ENCODE results near the gene TAF9. TPM values are rescaled to one million over a fixed set of nuclear protein-coding genes. Genes with fewer than 3 reads are reported as not detected.
A peak's percentile ranks its signal among the peaks of the same experiment; 100 is the strongest.
"Not testable (repeated sequence)": the region's sequence is repeated elsewhere in the genome, so short reads cannot be mapped to it uniquely, and the experiment has no call there.

The TAF9 gene
- total and polyA plus RNA-seq, 4 donors = 54.5 to 69.8 (median 66.9) TPM

- DNase-seq (ENCODE audit: low read depth in 4 of 6, low spot score in 6 of 6) = no peak
- Histone ChIP-seq H3K27me3 (ENCODE audit: control insufficient read depth, insufficient read depth, low read length) (no peaks in the 10 kb centered on the region), H3K9me3 (ENCODE audit: control insufficient read depth, insufficient read depth, low read length) (no peaks in the 10 kb centered on the region), H3K36me3 (ENCODE audit: control insufficient read depth, insufficient read depth, low read length) (peaks cover 6% of the 10 kb centered on the region), H3K27ac (ENCODE audit: low read depth, low read length) (no peak overlapping the region), H3K4me1 (ENCODE audit: control insufficient read depth, insufficient read depth, low read length) (peaks cover 3% of the 10 kb centered on the region), H3K4me3 (ENCODE audit: low read depth, low read length) (no peak overlapping the region)
- 100% methylated on average over 1 of the region's 4 CpGs for WGBS (ENCODE audit: insufficient coverage)
Measured at GRCh38 chr5:69374911-69375446, 5.7 kb upstream of the TAF9 start.

- Histone ChIP-seq H3K4me3 (ENCODE audit: low read depth, low read length) (no peak overlapping the region), H3K27ac (ENCODE audit: low read depth, low read length) (no peak overlapping the region), H3K9me3 (ENCODE audit: control insufficient read depth, insufficient read depth, low read length) (no peaks in the 10 kb centered on the region), H3K4me1 (ENCODE audit: control insufficient read depth, insufficient read depth, low read length) (peaks cover 8% of the 10 kb centered on the region), H3K27me3 (ENCODE audit: control insufficient read depth, insufficient read depth, low read length) (no peaks in the 10 kb centered on the region), H3K36me3 (ENCODE audit: control insufficient read depth, insufficient read depth, low read length) (peaks cover 3% of the 10 kb centered on the region)
- no CpG with 5 or more reads among the region's 5 CpGs for WGBS (ENCODE audit: insufficient coverage)
- no peak for DNase-seq (ENCODE audit: low read depth in 4 of 6, low spot score in 6 of 6)
Measured at GRCh38 chr5:69372394-69372793, 3.1 kb upstream of the TAF9 start.

GRCh38 chr5:69370335-69370734, 1.0 kb upstream of the TAF9 start:
- H3K9me3 ChIP-seq (ENCODE audit: control insufficient read depth, insufficient read depth, low read length); H3K27me3 ChIP-seq (ENCODE audit: control insufficient read depth, insufficient read depth, low read length); DNase-seq (ENCODE audit: low read depth in 4 of 6, low spot score in 6 of 6); H3K27ac ChIP-seq (ENCODE audit: low read depth, low read length); H3K4me1 ChIP-seq (ENCODE audit: control insufficient read depth, insufficient read depth, low read length); H3K36me3 ChIP-seq (ENCODE audit: control insufficient read depth, insufficient read depth, low read length): not testable (repeated sequence)
- WGBS (ENCODE audit: insufficient coverage) = 3% methylated on average over 10 of the region's 16 CpGs
- peak overlapping the region; percentile 89 for H3K4me3 ChIP-seq (ENCODE audit: low read depth, low read length)

GRCh38 chr5:69368458-69369339, 621 bp downstream of the TAF9 start:
- H3K4me1 ChIP-seq (ENCODE audit: control insufficient read depth, insufficient read depth, low read length) = peaks cover 8% of the 10 kb centered on the region
- peak overlapping the region; percentile 90 for H3K27ac ChIP-seq (ENCODE audit: low read depth, low read length)
- under 1% methylated on average over 29 of the region's 39 CpGs for WGBS (ENCODE audit: insufficient coverage)
- H3K4me3 ChIP-seq (ENCODE audit: low read depth, low read length) = peak overlapping the region; percentile 89
- DNase-seq (ENCODE audit: low read depth in 4 of 6, low spot score in 6 of 6) = peak in 5 of 6 donors; percentile 11 to 58 (median 17)
- H3K36me3 ChIP-seq (ENCODE audit: control insufficient read depth, insufficient read depth, low read length) = peaks cover 4% of the 10 kb centered on the region
- no peaks in the 10 kb centered on the region for H3K27me3 ChIP-seq (ENCODE audit: control insufficient read depth, insufficient read depth, low read length)
- no peaks in the 10 kb centered on the region for H3K9me3 ChIP-seq (ENCODE audit: control insufficient read depth, insufficient read depth, low read length)

- Histone ChIP-seq H3K4me3 (ENCODE audit: low read depth, low read length) (peak overlapping the region; percentile 89), H3K27me3 (ENCODE audit: control insufficient read depth, insufficient read depth, low read length) (no peaks in the 10 kb centered on the region), H3K4me1 (ENCODE audit: control insufficient read depth, insufficient read depth, low read length) (peaks cover 8% of the 10 kb centered on the region), H3K27ac (ENCODE audit: low read depth, low read length) (no peak overlapping the region), H3K9me3 (ENCODE audit: control insufficient read depth, insufficient read depth, low read length) (no peaks in the 10 kb centered on the region), H3K36me3 (ENCODE audit: control insufficient read depth, insufficient read depth, low read length) (peaks cover 10% of the 10 kb centered on the region)
- no peak for DNase-seq (ENCODE audit: low read depth in 4 of 6, low spot score in 6 of 6)
- 87% methylated on average over 4 of the region's 11 CpGs for WGBS (ENCODE audit: insufficient coverage)
Measured at GRCh38 chr5:69367697-69368279, 1.5 kb downstream of the TAF9 start.

GRCh38 chr5:69364850-69365249, 4.5 kb downstream of the TAF9 start:
- Histone ChIP-seq H3K4me3 (ENCODE audit: low read depth, low read length) (no peak overlapping the region), H3K36me3 (ENCODE audit: control insufficient read depth, insufficient read depth, low read length) (peaks cover 23% of the 10 kb centered on the region), H3K27me3 (ENCODE audit: control insufficient read depth, insufficient read depth, low read length) (no peaks in the 10 kb centered on the region), H3K27ac (ENCODE audit: low read depth, low read length) (no peak overlapping the region), H3K4me1 (ENCODE audit: control insufficient read depth, insufficient read depth, low read length) (peaks cover 5% of the 10 kb centered on the region), H3K9me3 (ENCODE audit: control insufficient read depth, insufficient read depth, low read length) (no peaks in the 10 kb centered on the region)
- WGBS (ENCODE audit: insufficient coverage) = no CpG with 5 or more reads among the region's 3 CpGs
- no peak for DNase-seq (ENCODE audit: low read depth in 4 of 6, low spot score in 6 of 6)

GRCh38 chr5:69364414-69364813, 4.9 kb downstream of the TAF9 start:
- Histone ChIP-seq H3K4me3 (ENCODE audit: low read depth, low read length) (no peak overlapping the region), H3K27ac (ENCODE audit: low read depth, low read length) (no peak overlapping the region), H3K27me3 (ENCODE audit: control insufficient read depth, insufficient read depth, low read length) (no peaks in the 10 kb centered on the region), H3K9me3 (ENCODE audit: control insufficient read depth, insufficient read depth, low read length) (no peaks in the 10 kb centered on the region), H3K4me1 (ENCODE audit: control insufficient read depth, insufficient read depth, low read length) (peaks cover 5% of the 10 kb centered on the region), H3K36me3 (ENCODE audit: control insufficient read depth, insufficient read depth, low read length) (peaks cover 23% of the 10 kb centered on the region)
- WGBS (ENCODE audit: insufficient coverage) = no CpG with 5 or more reads among the region's 3 CpGs
- DNase-seq (ENCODE audit: low read depth in 4 of 6, low spot score in 6 of 6) = no peak

GRCh38 chr5:69360442-69360841, 8.9 kb downstream of the TAF9 start:
- Histone ChIP-seq H3K27ac (ENCODE audit: low read depth, low read length) (no peak overlapping the region), H3K36me3 (ENCODE audit: control insufficient read depth, insufficient read depth, low read length) (peaks cover 21% of the 10 kb centered on the region), H3K27me3 (ENCODE audit: control insufficient read depth, insufficient read depth, low read length) (no peaks in the 10 kb centered on the region), H3K9me3 (ENCODE audit: control insufficient read depth, insufficient read depth, low read length) (no peaks in the 10 kb centered on the region), H3K4me1 (ENCODE audit: control insufficient read depth, insufficient read depth, low read length) (no peaks in the 10 kb centered on the region), H3K4me3 (ENCODE audit: low read depth, low read length) (no peak overlapping the region)
- DNase-seq (ENCODE audit: low read depth in 4 of 6, low spot score in 6 of 6) = peak in 1 of 6 donors; percentile 5
- 80% methylated on average over 1 of the region's 1 CpG for WGBS (ENCODE audit: insufficient coverage)

GRCh38 chr5:69359699-69360098, 9.6 kb downstream of the TAF9 start:
- H3K36me3 ChIP-seq (ENCODE audit: control insufficient read depth, insufficient read depth, low read length) = peaks cover 28% of the 10 kb centered on the region
- no peaks in the 10 kb centered on the region for H3K9me3 ChIP-seq (ENCODE audit: control insufficient read depth, insufficient read depth, low read length)
- DNase-seq (ENCODE audit: low read depth in 4 of 6, low spot score in 6 of 6) = no peak
- no peak overlapping the region for H3K4me3 ChIP-seq (ENCODE audit: low read depth, low read length)
- 88% methylated on average over 1 of the region's 3 CpGs for WGBS (ENCODE audit: insufficient coverage)
- no peaks in the 10 kb centered on the region for H3K4me1 ChIP-seq (ENCODE audit: control insufficient read depth, insufficient read depth, low read length)
- no peak overlapping the region for H3K27ac ChIP-seq (ENCODE audit: low read depth, low read length)
- no peaks in the 10 kb centered on the region for H3K27me3 ChIP-seq (ENCODE audit: control insufficient read depth, insufficient read depth, low read length)

Measured in spinal cord (tissue), 10 donors.